Fibroblast of skin of left biceps (primary cell): ENCODE results near the gene HLA-A.
"Not testable (repeated sequence)": the region's sequence is repeated elsewhere in the genome, so short reads cannot be mapped to it uniquely, and the experiment has no call there.

Experiments
- DNase-seq, 2 experiments: peaks; one replicate each; pipeline ENCODE4 v3.0.0-alpha.2; 2013; ENCODE audit warnings: low read depth in 2 of 2

The HLA-A gene

GRCh38 chr6:29942275-29943052 lies at the start of gene HLA-A:
Gene HLA-A, plus strand, starts transcription at chr6:29942532. Its CDS starts 22 bp downstream, at chr6:29942554.
- peak; percentile 76 to 78 for DNase-seq

GRCh38 chr6:29892696-29893095 lies 49.6 kb upstream of the HLA-A start:
- DNase-seq, result no peak

- no peak for DNase-seq
Observed at GRCh38 chr6:29899281-29899680, 43.1 kb upstream of the HLA-A start.

GRCh38 chr6:29905286-29905685 lies 37.0 kb upstream of the HLA-A start:
- no peak for DNase-seq

- DNase-seq, result no peak
Observed at GRCh38 chr6:29907637-29908340, 34.5 kb upstream of the HLA-A start.

GRCh38 chr6:29908341-29908662 lies 34.0 kb upstream of the HLA-A start:
- no peak for DNase-seq

- DNase-seq, result no peak
Observed at GRCh38 chr6:29908710-29909109, 33.6 kb upstream of the HLA-A start.

GRCh38 chr6:29909985-29910384 lies 32.3 kb upstream of the HLA-A start:
- no peak for DNase-seq

- DNase-seq, result no peak
Observed at GRCh38 chr6:29912840-29913239, 29.5 kb upstream of the HLA-A start.

- no peak for DNase-seq
Observed at GRCh38 chr6:29916741-29917140, 25.6 kb upstream of the HLA-A start.

GRCh38 chr6:29917857-29918256 lies 24.5 kb upstream of the HLA-A start:
- DNase-seq, result no peak

GRCh38 chr6:29919506-29920445 lies 22.6 kb upstream of the HLA-A start:
- no peak for DNase-seq

- no peak for DNase-seq
Observed at GRCh38 chr6:29924287-29924686, 18.0 kb upstream of the HLA-A start.

- DNase-seq, result no peak
Observed at GRCh38 chr6:29924731-29925130, 17.6 kb upstream of the HLA-A start.

GRCh38 chr6:29925321-29925720 lies 17.0 kb upstream of the HLA-A start:
- DNase-seq, result no peak

GRCh38 chr6:29925727-29926412 lies 16.5 kb upstream of the HLA-A start:
- DNase-seq, result no peak

- no peak for DNase-seq
Observed at GRCh38 chr6:29926413-29927274, 15.7 kb upstream of the HLA-A start.

GRCh38 chr6:29927275-29927569 lies 15.1 kb upstream of the HLA-A start:
- DNase-seq, result no peak

GRCh38 chr6:29927841-29928388 lies 14.4 kb upstream of the HLA-A start:
- DNase-seq, result no peak

- not testable (repeated sequence) for DNase-seq
Observed at GRCh38 chr6:29930047-29930446, 12.3 kb upstream of the HLA-A start.

GRCh38 chr6:29933955-29934354 lies 8.4 kb upstream of the HLA-A start:
- no peak for DNase-seq
